Esophagus muscularis mucosa (tissue), 4 donors: ENCODE measurements around the gene DENND1B. TPM values are rescaled to one million over a fixed set of nuclear protein-coding genes. Genes with fewer than 3 reads are reported as not detected.

ENCODE experiments used
- DNase-seq: peaks from one replicate; pipeline ENCODE4 v3.0.0-alpha.2; 2017; ENCODE audit errors: extremely low spot score
- H3K27ac ChIP-seq, 4 donors: fragments of 200-600 bp; sonication (generic); replicated peaks in 1 of 4; 1 replicate in 3 of 4; 2 replicates in 1 of 4; pipeline ENCODE4 v1.5.1; 2016 to 2019; ENCODE audit warnings: mild to moderate bottlenecking in 1 of 4
- H3K27me3 ChIP-seq, 4 donors: fragments of 200-600 bp; sonication (generic); one replicate each; pipeline versions ENCODE4 v1.5.1 to v1.6.0; 2016 to 2019
- H3K36me3 ChIP-seq, 4 donors: fragments of 200-600 bp; sonication (generic); one replicate each; pipeline ENCODE4 v1.5.1; 2016 to 2019
- H3K4me1 ChIP-seq, 4 donors: fragments of 200-600 bp; sonication (generic); one replicate each; pipeline ENCODE4 v1.5.1; 2016 to 2019
- H3K4me3 ChIP-seq, 4 donors: fragments of 200-600 bp; sonication (generic); 1 replicate in 2 of 4; 2 replicates in 2 of 4; pipeline ENCODE4 v1.5.1; 2016 to 2019; ENCODE audit warnings: mild to moderate bottlenecking in 4 of 4, moderate library complexity in 1 of 4
- H3K9me3 ChIP-seq, 4 donors: fragments of 200-600 bp; sonication (generic); 1 replicate in 3 of 4; 2 replicates in 1 of 4; pipeline ENCODE4 v1.5.1; 2016 to 2019
- CTCF ChIP-seq, 3 experiments: fragments of 200-600 bp in 2 of 3; fragments of 450-650 bp in 1 of 3; sonication (generic) in 2 of 3; IDR thresholded peaks; one replicate each; pipeline ENCODE4 v1.5.1; 2017 to 2019; ENCODE audit warnings: antibody characterized with exemption in 3 of 3, mild to moderate bottlenecking in 2 of 3, moderate library complexity in 1 of 3
- EP300 ChIP-seq: sonication (generic); formaldehyde crosslinking; IDR thresholded peaks from one replicate; pipeline ENCODE4 v1.6.1; 2017; ENCODE audit warnings: antibody characterized with exemption
- POLR2A ChIP-seq: fragments of 450-650 bp; IDR thresholded peaks from one replicate; pipeline ENCODE4 v1.6.1; 2017; ENCODE audit warnings: antibody characterized with exemption, moderate library complexity, mild to moderate bottlenecking, low read depth
- POLR2AphosphoS5 ChIP-seq, 2 donors: sonication (generic); formaldehyde crosslinking; IDR thresholded peaks; one replicate each; pipeline ENCODE4 v1.6.1; 2017; ENCODE audit warnings: antibody characterized with exemption in 2 of 2
- WGBS: methylation state at CpG from one replicate; pipeline ENCODE4 v1.1.5; 2018; 5-methylcytosine and 5-hydroxymethylcytosine counted together
- intact Hi-C: fragments of 100-400 bp; cut with DNase I; formaldehyde crosslinking; loops from one replicate; pipeline ENCODE4 v1.15.1; 2023
- total RNA-seq, 4 donors: library from RNA; depleted of rRNA; stranded (reverse); fragments of >200 nt; gene quantifications; one replicate each; pipeline versions ENCODE4 v1.1.0 to v1.2.1, GENCODE V29; 2016

Gene DENND1B
- total RNA-seq, 4 donors from 2014 or later: 6.4 to 11.3 (median 9.1) TPM

GRCh38 chr1:197521118-197521739 is 254.1 kb downstream of the DENND1B start:
- Histone ChIP-seq H3K9me3 (no peaks in the 10 kb centered on the region), H3K27ac (no peak overlapping the region), H3K27me3 (no peaks in the 10 kb centered on the region), H3K36me3 (no peaks in the 10 kb centered on the region), H3K4me1 (no peaks in the 10 kb centered on the region), H3K4me3 (no peak overlapping the region)
- DNase-seq: no peak
- WGBS: 40% methylated on average over 2 of the region's 2 CpGs
- TF ChIP-seq CTCF (IDR thresholded peaks at IDR 0.05): peak; percentile 42 to 56 (median 45)
- no peak for TF ChIP-seq POLR2A
- intact Hi-C loops: loop anchor here (10.0 kb wide), 1 partner anchor 344 kb away; no protein-coding TSS in a partner anchor

GRCh38 chr1:197519741-197520334 is 255.4 kb downstream of the DENND1B start:
- H3K36me3 ChIP-seq: no peaks in the 10 kb centered on the region
- H3K4me3 ChIP-seq: no peak overlapping the region
- DNase-seq: no peak
- intact Hi-C loops: loop anchor here (10.0 kb wide), 1 partner anchor 345 kb away; no protein-coding TSS in a partner anchor
- 100% methylated on average over 1 of the region's 1 CpG for WGBS
- H3K27me3 ChIP-seq: no peaks in the 10 kb centered on the region
- TF ChIP-seq CTCF (IDR thresholded peaks at IDR 0.05): peak in 1 of 3 experiments; percentile 37
- TF ChIP-seq EP300: no peak
- H3K9me3 ChIP-seq: no peaks in the 10 kb centered on the region
- H3K4me1 ChIP-seq: no peaks in the 10 kb centered on the region
- H3K27ac ChIP-seq: no peak overlapping the region

GRCh38 chr1:197515421-197515820 is 259.9 kb downstream of the DENND1B start:
- TF ChIP-seq POLR2AphosphoS5 (IDR thresholded peaks at IDR 0.05) (no peak), CTCF (IDR thresholded peaks at IDR 0.05) (no peak), POLR2A (no peak), EP300 (no peak)
- DNase-seq: no peak
- intact Hi-C loops: no loop called here
- Histone ChIP-seq H3K27me3 (no peaks in the 10 kb centered on the region), H3K27ac (no peak overlapping the region), H3K36me3 (peaks cover 0 to 11% (median 7%) of the 10 kb centered on the region in 4 donors), H3K4me3 (no peak overlapping the region), H3K4me1 (no peaks in the 10 kb centered on the region), H3K9me3 (no peaks in the 10 kb centered on the region)
- WGBS: 85% methylated on average over 1 of the region's 1 CpG

- Histone ChIP-seq H3K36me3 (peaks cover 0 to 15% (median 9%) of the 10 kb centered on the region in 4 donors), H3K9me3 (no peaks in the 10 kb centered on the region), H3K27ac (no peak overlapping the region), H3K4me3 (no peak overlapping the region), H3K4me1 (no peaks in the 10 kb centered on the region), H3K27me3 (no peaks in the 10 kb centered on the region)
- no peak for DNase-seq
- 76% methylated on average over 4 of the region's 4 CpGs for WGBS
- no peak for TF ChIP-seq POLR2A
- TF ChIP-seq POLR2AphosphoS5 (IDR thresholded peaks at IDR 0.05): no peak
- no peak for TF ChIP-seq CTCF (IDR thresholded peaks at IDR 0.05)
- TF ChIP-seq EP300: no peak
- intact Hi-C loops: no loop called here
Measured at GRCh38 chr1:197510691-197511378, 264.4 kb downstream of the DENND1B start.
